Measurements from ENCODE around the gene MORC4.

MORC4 gene

DNA sequence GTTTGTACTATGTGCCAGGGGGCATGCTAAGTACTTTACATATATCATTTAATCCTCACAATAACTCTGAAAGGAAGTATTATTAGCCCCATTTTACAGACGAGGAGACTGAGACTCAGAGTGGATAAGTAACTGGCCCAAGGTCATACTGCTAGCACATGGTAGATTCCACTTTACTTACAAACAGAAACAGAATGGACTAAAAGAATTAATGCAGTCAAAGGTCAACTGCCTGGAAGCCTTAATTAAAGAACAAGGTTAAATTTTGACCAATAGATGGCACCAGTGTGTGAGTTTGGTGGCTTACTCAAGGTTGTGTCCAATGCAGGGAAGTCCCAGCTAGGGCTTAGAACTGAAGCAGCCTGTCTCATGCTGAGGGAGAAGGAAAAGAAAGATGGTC is 101.5 kb downstream of the MORC4 start:
- no peak overlapping the region for H3K27ac ChIP-seq (ENCODE audit: low read depth, low read length)
- H4K20me1 ChIP-seq (ENCODE audit: low read depth, low read length): no peaks in the 10 kb centered on the region
- no peaks in the 10 kb centered on the region for H3F3A ChIP-seq (ENCODE audit: insufficient read depth)
- no peak overlapping the region for H2AFZ ChIP-seq (ENCODE audit: low read depth, low read length, severe bottlenecking)
- no peaks in the 10 kb centered on the region for H3K36me3 ChIP-seq (ENCODE audit: low read length)
- H3K9ac ChIP-seq (ENCODE audit: low read length): no peak overlapping the region
- no peak for TF ChIP-seq EZH2phosphoT487 (conservative IDR thresholded peaks at IDR 0.05; ENCODE audit: low read length)
- TF ChIP-seq, protein P1, sequence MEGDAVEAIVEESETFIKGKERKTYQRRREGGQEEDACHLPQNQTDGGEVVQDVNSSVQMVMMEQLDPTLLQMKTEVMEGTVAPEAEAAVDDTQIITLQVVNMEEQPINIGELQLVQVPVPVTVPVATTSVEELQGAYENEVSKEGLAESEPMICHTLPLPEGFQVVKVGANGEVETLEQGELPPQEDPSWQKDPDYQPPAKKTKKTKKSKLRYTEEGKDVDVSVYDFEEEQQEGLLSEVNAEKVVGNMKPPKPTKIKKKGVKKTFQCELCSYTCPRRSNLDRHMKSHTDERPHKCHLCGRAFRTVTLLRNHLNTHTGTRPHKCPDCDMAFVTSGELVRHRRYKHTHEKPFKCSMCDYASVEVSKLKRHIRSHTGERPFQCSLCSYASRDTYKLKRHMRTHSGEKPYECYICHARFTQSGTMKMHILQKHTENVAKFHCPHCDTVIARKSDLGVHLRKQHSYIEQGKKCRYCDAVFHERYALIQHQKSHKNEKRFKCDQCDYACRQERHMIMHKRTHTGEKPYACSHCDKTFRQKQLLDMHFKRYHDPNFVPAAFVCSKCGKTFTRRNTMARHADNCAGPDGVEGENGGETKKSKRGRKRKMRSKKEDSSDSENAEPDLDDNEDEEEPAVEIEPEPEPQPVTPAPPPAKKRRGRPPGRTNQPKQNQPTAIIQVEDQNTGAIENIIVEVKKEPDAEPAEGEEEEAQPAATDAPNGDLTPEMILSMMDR (IDR thresholded peaks at IDR 0.05; ENCODE audit: insufficient read depth, low read length, poor library complexity, severe bottlenecking): peak; percentile 9
- no peaks in the 10 kb centered on the region for H3K9me2 ChIP-seq (replicated peaks; ENCODE audit: insufficient read depth, low read length)
- no peaks in the 10 kb centered on the region for H3K79me2 ChIP-seq (ENCODE audit: insufficient read depth, low read length)
- no peak overlapping the region for H3K4me2 ChIP-seq (ENCODE audit: low read depth, low read length, poor library complexity, severe bottlenecking)
- no peaks in the 10 kb centered on the region for H3K27me3 ChIP-seq (ENCODE audit: low read length)
- H3K9me3 ChIP-seq (ENCODE audit: insufficient read depth, low read length): no peaks in the 10 kb centered on the region
- no peak overlapping the region for H3K4me3 ChIP-seq (ENCODE audit: insufficient read depth, low read length, poor library complexity, severe bottlenecking)

DNA sequence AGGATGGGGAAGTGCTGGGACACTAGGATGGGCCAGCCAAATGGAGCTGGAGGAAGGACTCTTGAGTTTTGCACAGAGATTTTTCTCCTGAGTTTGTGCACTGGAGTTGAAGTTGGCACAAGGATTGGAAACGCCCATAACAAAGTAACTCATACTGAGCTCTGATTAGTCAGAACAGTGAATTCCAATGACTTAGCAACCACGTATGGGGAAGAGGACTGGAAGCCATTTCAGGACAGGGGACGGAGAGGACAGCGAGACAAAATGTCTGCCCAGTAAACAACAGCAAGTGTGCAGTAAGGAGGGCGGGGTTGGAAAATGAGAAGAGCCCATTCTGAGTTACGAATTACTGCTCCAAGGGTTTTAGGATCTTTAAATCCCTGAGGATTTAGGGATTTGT is 102.8 kb downstream of the MORC4 start:
- no peaks in the 10 kb centered on the region for H3F3A ChIP-seq (ENCODE audit: insufficient read depth)
- TF ChIP-seq, protein P1 (IDR thresholded peaks at IDR 0.05; ENCODE audit: insufficient read depth, low read length, poor library complexity, severe bottlenecking): no peak
- TF ChIP-seq EZH2phosphoT487 (conservative IDR thresholded peaks at IDR 0.05; ENCODE audit: low read length): no peak
- no peak overlapping the region for H2AFZ ChIP-seq (ENCODE audit: low read depth, low read length, severe bottlenecking)
- no peak overlapping the region for H3K4me2 ChIP-seq (ENCODE audit: low read depth, low read length, poor library complexity, severe bottlenecking)
- no peak overlapping the region for H3K4me3 ChIP-seq (ENCODE audit: insufficient read depth, low read length, poor library complexity, severe bottlenecking)
- no peaks in the 10 kb centered on the region for H3K79me2 ChIP-seq (ENCODE audit: insufficient read depth, low read length)
- no peaks in the 10 kb centered on the region for H3K9me3 ChIP-seq (ENCODE audit: insufficient read depth, low read length)
- no peaks in the 10 kb centered on the region for H4K20me1 ChIP-seq (ENCODE audit: low read depth, low read length)
- H3K27ac ChIP-seq (ENCODE audit: low read depth, low read length): no peak overlapping the region
- no peaks in the 10 kb centered on the region for H3K9me2 ChIP-seq (replicated peaks; ENCODE audit: insufficient read depth, low read length)
- H3K27me3 ChIP-seq (ENCODE audit: low read length): no peaks in the 10 kb centered on the region
- H3K9ac ChIP-seq (ENCODE audit: low read length): no peak overlapping the region
- H3K36me3 ChIP-seq (ENCODE audit: low read length): no peaks in the 10 kb centered on the region

DNA sequence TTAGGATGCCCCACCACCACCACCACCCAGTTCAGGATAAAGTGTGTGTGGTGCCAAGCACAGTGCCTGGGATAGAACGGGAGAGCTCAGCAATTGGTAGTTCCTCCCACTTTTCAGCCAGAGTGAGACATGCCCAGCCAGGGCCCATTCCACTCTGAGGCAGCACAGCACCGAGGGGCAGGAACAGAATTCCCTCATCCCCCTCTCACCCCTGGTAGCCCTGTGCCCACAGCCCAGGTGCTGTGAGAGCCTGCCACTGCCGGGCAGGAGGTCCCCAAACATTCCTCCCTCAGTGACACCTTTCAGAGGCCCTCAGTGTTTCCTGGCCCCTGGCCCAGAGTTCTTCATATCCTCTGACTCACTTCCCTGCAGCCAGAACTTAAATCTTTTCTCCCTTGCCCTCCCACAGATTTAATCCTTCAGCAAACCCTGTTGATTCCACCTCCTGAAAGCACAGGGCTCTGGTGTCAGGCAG is 105.0 kb downstream of the MORC4 start:
- H3K27ac ChIP-seq (ENCODE audit: low read depth, low read length): no peak overlapping the region
- H4K20me1 ChIP-seq (ENCODE audit: low read depth, low read length): no peaks in the 10 kb centered on the region
- TF ChIP-seq, protein P1 (IDR thresholded peaks at IDR 0.05; ENCODE audit: insufficient read depth, low read length, poor library complexity, severe bottlenecking): no peak
- TF ChIP-seq EZH2phosphoT487 (conservative IDR thresholded peaks at IDR 0.05; ENCODE audit: low read length): no peak
- H3K9ac ChIP-seq (ENCODE audit: low read length): no peak overlapping the region
- H3K36me3 ChIP-seq (ENCODE audit: low read length): no peaks in the 10 kb centered on the region
- H3K4me2 ChIP-seq (ENCODE audit: low read depth, low read length, poor library complexity, severe bottlenecking): no peak overlapping the region
- no peaks in the 10 kb centered on the region for H3K9me3 ChIP-seq (ENCODE audit: insufficient read depth, low read length)
- H3F3A ChIP-seq (ENCODE audit: insufficient read depth): no peaks in the 10 kb centered on the region
- no peak overlapping the region for H3K4me3 ChIP-seq (ENCODE audit: insufficient read depth, low read length, poor library complexity, severe bottlenecking)
- no peak overlapping the region for H2AFZ ChIP-seq (ENCODE audit: low read depth, low read length, severe bottlenecking)
- H3K9me2 ChIP-seq (replicated peaks; ENCODE audit: insufficient read depth, low read length): no peaks in the 10 kb centered on the region
- H3K27me3 ChIP-seq (ENCODE audit: low read length): no peaks in the 10 kb centered on the region
- H3K79me2 ChIP-seq (ENCODE audit: insufficient read depth, low read length): no peaks in the 10 kb centered on the region
